Camera-type eye (tissue), 1 donor: ENCODE measurements around the gene XRCC1. TPM values are rescaled to one million over a fixed set of nuclear protein-coding genes. Genes with fewer than 3 reads are reported as not detected.

Experiments used
- total RNA-seq: library from RNA; depleted of rRNA; stranded (reverse); fragments of >200 nt; gene quantifications from one replicate; pipeline ENCODE4 v1.2.3, GENCODE V29; 2014

The XRCC1 gene
- total RNA-seq, result 32.4 TPM

GRCh38 chr19:43575156-43575950 lies at the start of gene XRCC1, which contains the start of gene PINLYP:
XRCC1 (minus strand) TSS chr19:43575527; CDS start chr19:43575458, 69 bp downstream.
PINLYP (plus strand) TSS chr19:43575801; CDS start chr19:43577192, 1,391 bp downstream.

GRCh38 chr19:43619262-43620060 lies 44.1 kb upstream of the XRCC1 start, which contains the start of gene ZNF428:
ZNF428 (minus strand) TSS chr19:43619629; CDS start chr19:43614304, 5,325 bp downstream.

GRCh38 chr19:43611788-43612187 lies 36.5 kb upstream of the XRCC1 start, which contains the start of gene SRRM5:
SRRM5 (plus strand) TSS chr19:43612088; CDS start chr19:43612122, 34 bp downstream.

GRCh38 chr19:43595999-43596841 lies 20.9 kb upstream of the XRCC1 start, which contains the start of the genes IRGQ and ZNF576:
IRGQ (minus strand) TSS chr19:43596134; CDS start chr19:43595338, 796 bp downstream.
ZNF576 (plus strand) TSS chr19:43596595; CDS start chr19:43597109, 514 bp downstream.

DNA sequence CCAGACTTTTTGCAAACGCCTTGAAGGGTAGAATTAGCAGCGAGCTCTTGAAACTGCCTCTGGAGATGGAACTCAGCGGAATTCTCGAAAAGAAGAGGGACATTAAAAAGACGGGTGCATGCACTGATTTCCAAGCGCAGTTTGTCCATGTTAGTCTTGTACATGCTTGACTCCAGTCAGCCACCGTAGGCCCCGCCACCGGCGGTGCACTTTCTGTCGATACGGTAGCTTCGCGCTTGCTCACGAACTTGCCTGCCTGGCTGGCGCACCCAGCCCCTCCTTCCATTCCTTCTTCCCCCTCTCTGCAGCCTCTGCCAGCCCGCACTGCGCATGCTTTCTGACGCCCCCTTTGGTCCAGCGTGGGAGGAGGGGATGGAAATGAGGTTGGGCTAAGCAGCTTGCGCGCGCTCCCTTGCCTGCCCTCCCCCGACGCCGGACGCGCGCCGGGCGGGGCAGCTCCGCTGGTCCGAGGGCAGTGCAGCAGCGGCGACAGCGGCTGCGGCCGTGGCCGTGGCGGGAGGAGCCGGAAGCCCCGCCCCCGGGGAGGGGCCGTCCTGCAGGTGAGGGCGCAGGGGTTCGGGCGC lies 42.3 kb downstream of the XRCC1 start, which contains the start of gene ZNF575:
TSS of gene ZNF575 (plus strand) at position 227 of the 584 bp plus-strand sequence. CDS start 1,235 bp downstream, outside the sequence.

GRCh38 chr19:43526884-43527859 lies 48.2 kb downstream of the XRCC1 start, which contains the start of gene ETHE1:
ETHE1 (minus strand) TSS chr19:43527201; CDS start chr19:43527177, 24 bp downstream.

DNA sequence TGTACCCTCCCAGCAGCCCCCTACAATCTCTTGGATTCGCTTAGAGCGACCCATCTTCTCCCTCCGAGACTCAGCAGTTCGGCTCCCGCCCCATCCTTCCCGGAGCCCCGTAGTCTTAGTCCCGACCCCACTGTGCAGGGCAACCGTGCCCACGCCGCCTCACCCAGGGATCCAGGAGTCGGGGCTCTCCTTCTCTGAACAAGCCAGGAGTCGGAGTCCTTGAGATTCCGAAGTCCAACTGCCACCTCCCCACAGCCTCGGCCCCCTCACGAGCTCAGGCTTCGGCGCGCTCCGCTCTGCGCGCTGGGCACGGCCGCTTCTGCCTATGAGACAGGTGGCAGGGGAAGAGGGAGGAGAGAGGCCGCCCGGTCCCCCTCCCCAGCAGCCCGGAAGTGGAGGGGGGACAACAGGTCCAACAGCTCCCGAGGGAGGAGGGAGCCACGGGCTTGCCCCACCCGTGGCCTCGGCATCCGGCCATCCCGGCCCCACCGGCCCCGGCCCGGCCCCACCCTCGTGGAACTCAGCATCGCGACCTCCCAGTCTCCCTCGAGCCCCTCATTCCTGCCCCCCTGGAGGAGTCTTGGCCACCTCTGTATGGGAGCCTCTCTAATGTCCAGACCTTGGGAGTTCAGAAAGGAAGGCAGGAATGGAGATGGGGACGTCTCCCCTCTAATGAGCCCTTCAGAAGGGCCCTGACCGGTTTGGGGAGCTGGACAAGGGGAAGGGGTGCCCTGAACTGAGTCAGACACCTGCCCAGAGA lies 70.7 kb downstream of the XRCC1 start, which contains the start of gene PHLDB3:
TSS of gene PHLDB3 (minus strand) at position 321 of the 760 bp plus-strand sequence. CDS start 628 bp downstream, outside the sequence.

Other genes with a start within 250 kb of the XRCC1 start
- 4.5 TPM for gene CD177, start 221.8 kb downstream of the XRCC1 start, total RNA-seq
- gene TEX101, start 160.6 kb downstream of the XRCC1 start, total RNA-seq, result 0.55 TPM
- 2.9 TPM for gene LYPD3, start 109.9 kb downstream of the XRCC1 start, total RNA-seq
- 16.4 TPM for gene PHLDB3, start 70.8 kb downstream of the XRCC1 start, total RNA-seq
- gene ETHE1, start 48.3 kb downstream of the XRCC1 start, total RNA-seq, result 24.4 TPM
- gene ZNF575, start 42.3 kb downstream of the XRCC1 start, total RNA-seq, result 1.0 TPM
- gene PINLYP, start 274 bp upstream of the XRCC1 start, total RNA-seq, result 10.1 TPM
- gene IRGQ, start 20.6 kb upstream of the XRCC1 start, total RNA-seq, result 55.9 TPM
- 16.3 TPM for gene ZNF576, start 21.1 kb upstream of the XRCC1 start, total RNA-seq
- gene SRRM5, start 36.6 kb upstream of the XRCC1 start, total RNA-seq, result not detected
- gene ZNF428, start 44.1 kb upstream of the XRCC1 start, total RNA-seq, result 43.9 TPM
- 44.0 TPM for gene CADM4, start 64.3 kb upstream of the XRCC1 start, total RNA-seq
- 9.2 TPM for gene PLAUR, start 94.6 kb upstream of the XRCC1 start, total RNA-seq
- not detected for gene IRGC, start 140.5 kb upstream of the XRCC1 start, total RNA-seq
- 21.7 TPM for gene SMG9, start 179.4 kb upstream of the XRCC1 start, total RNA-seq
- gene KCNN4, start 205.4 kb upstream of the XRCC1 start, total RNA-seq, result 2.1 TPM
- 2.6 TPM for gene LYPD5, start 226.9 kb upstream of the XRCC1 start, total RNA-seq